ENCODE results near the gene MAN1C1.
A peak's percentile ranks its signal among the peaks of the same experiment; 100 is the strongest.

The MAN1C1 gene

DNA sequence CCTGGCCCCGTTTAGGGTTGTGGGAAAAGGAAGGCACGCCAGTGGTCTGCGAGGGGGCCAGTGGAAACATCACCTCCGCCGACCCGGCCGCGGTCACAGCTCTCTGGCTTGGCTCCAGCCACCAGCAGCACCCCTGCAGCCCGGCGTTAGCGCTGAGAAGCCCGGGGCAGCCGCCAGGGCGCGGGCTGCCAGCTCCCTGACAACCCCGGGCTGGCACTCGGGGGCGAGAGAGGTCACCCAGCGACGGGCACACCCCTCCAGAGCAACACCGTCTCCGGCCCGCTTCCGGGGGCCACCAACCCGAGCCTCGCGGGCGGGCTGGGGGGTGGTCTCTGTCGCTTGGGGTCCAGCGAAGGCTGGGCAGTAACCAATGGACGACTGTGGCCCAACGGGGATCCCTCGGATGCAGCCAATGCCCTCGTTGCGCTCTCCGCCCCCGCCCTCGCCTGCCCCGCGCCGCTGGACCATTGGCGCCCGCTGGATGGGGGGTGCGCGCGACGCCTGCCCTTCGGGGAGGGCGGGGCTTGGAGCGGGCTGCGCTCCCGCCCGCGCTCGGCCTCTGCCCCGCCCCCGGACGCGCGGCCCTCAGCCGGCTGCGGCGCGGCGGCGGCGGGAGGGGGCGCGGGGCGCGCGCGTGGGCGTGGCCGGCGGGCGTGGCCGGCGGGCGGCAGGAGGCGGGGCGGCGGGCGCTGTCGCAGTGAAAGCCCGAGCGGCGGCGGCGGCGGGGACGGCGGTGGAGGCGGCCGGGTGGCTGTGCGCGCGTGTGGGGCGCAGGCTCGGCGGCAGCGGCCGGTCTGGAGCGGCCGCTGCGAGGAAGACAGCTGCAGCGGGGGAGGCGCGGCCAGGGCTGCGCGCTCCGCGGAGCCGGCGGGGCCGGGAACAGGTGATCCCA is at the start of gene MAN1C1:
MAN1C1 (plus strand) TSS at position 697 of the 892 bp plus-strand sequence. CDS start 1,007 bp downstream, outside the sequence.
- DNase-seq (ENCODE audit: low spot score) = peak; percentile 91
- CTCF ChIA-PET = interaction anchor here (0.6 to 1.1 kb wide), 8 partner anchors 8 to 560 kb away, joined by 3 to 5 read pairs (median 4); no protein-coding TSS in a partner anchor
- TF ChIP-seq, protein P1, sequence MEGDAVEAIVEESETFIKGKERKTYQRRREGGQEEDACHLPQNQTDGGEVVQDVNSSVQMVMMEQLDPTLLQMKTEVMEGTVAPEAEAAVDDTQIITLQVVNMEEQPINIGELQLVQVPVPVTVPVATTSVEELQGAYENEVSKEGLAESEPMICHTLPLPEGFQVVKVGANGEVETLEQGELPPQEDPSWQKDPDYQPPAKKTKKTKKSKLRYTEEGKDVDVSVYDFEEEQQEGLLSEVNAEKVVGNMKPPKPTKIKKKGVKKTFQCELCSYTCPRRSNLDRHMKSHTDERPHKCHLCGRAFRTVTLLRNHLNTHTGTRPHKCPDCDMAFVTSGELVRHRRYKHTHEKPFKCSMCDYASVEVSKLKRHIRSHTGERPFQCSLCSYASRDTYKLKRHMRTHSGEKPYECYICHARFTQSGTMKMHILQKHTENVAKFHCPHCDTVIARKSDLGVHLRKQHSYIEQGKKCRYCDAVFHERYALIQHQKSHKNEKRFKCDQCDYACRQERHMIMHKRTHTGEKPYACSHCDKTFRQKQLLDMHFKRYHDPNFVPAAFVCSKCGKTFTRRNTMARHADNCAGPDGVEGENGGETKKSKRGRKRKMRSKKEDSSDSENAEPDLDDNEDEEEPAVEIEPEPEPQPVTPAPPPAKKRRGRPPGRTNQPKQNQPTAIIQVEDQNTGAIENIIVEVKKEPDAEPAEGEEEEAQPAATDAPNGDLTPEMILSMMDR (conservative IDR thresholded peaks at IDR 0.05; ENCODE audit: low read depth) = peak; percentile 27; the same call in 1 of the 2 replicates
- POLR2A ChIA-PET (ENCODE audit: low non-redundant PET) = interaction anchor here (0.7 kb wide), 1 partner anchor 71 kb away, joined by 3 read pairs; no protein-coding TSS in a partner anchor
- peak within 1 kb of the TSS; percentile 43 for H3K27ac ChIP-seq

DNA sequence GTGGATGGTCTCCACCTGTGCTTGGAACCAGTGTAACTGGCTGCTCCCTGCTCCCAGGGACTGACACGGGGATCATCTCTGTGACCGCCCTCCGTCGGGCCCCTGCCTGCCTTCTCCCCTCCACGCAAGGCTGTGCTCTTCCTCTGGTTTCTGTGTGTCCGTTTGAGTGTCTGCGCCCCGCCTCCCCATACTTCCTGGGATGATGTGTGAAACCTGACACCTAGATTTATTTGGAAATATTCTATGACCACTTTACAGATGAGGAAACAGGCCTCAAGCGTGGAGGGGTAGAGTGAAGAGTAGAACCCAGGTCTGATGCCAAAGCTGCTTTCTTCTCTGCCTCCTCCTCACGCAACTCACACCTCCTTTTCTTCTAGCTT is 48.9 kb upstream of the MAN1C1 start:
- POLR2A ChIA-PET (ENCODE audit: low non-redundant PET) = no interaction called here
- TF ChIP-seq, protein P1 (conservative IDR thresholded peaks at IDR 0.05; ENCODE audit: low read depth) = no peak
- CTCF ChIA-PET = interaction anchor here (0.6 to 1.4 kb wide), 4 partner anchors 10 to 144 kb away, joined by 3 to 7 read pairs (median 5); no protein-coding TSS in a partner anchor
- DNase-seq (ENCODE audit: low spot score) = no peak
- peak overlapping the region; percentile 95 for H3K27ac ChIP-seq

DNA sequence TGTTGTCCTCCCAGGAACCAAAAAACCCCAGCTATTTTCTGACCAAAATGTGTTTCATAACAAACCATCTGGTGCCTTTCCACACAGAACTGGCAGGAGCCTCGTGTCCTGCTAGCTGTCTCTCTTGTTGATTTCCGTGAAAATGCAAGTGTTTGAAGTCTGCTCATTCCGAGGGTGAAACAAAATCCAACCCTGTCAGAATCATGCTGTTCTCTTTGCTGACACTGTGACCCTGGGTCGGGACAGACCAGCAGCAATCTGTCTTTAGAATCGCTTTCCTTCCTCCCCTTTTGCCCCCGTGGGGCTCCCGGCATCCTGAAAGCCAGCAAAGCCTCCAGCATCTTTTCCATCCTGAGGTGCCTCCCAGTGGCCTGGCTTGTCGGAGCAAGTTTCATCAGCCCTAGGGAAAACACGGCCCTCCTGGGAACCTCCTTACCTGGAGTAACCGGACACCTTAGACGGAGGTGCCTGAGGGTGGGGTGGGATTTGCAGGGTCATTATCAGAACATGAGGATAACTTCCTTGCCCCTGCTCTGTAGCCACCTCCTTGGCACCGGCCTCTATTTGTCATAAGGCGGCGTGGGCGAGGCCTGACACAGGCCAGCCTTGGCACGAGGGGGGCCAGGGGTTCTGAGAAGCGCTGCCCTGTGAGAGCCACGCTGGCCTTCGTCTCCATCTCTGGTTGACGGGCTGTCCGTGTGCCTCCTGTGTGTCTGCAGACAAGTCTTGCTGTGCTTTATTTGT is 48.3 kb upstream of the MAN1C1 start:
- DNase-seq (ENCODE audit: low spot score) = peak; percentile 97
- POLR2A ChIA-PET (ENCODE audit: low non-redundant PET) = no interaction called here
- peak overlapping the region; percentile 95 for H3K27ac ChIP-seq
- CTCF ChIA-PET = interaction anchor here (0.6 to 1.4 kb wide), 3 partner anchors 11 to 472 kb away, joined by 3 to 7 read pairs (median 5); no protein-coding TSS in a partner anchor
- TF ChIP-seq, protein P1 (conservative IDR thresholded peaks at IDR 0.05; ENCODE audit: low read depth) = no peak; the same call in 1 of the 2 replicates

DNA sequence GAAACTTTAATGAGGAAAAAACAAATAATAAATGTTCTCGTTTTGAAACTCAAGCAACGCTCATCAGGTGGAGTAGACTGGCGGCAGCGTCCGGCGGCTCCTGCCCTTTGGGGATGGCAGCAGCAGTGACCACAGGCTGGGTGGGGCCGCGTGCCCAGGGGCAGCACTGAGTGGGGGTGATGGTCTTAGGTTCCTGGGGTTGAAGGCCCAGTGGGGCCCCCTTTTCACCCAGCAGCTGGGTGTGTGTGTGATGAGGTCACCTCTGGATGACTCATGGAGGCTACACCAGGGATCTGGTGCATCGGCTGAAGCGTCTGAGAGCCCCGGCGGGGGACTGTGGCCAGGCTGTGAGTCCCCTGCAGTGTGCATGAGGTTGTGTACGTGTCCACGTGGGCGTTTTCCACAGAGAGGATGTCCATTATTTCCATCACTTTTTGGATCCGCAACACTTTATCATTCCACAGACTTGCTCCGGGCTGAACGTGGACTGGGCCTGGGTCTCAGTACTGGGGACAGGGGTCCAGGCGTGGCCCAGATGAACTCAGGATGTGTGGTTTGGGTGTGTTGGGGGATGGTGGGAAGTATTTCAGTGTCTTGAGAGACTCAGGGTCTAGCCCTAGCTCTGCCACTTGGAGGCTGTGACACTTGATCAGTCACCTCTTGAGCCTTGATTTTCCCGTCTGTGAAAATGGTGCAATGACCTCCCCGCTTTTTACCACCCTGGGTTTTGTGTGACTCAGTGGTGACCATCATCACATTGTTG is 47.6 kb upstream of the MAN1C1 start:
- TF ChIP-seq, protein P1 (conservative IDR thresholded peaks at IDR 0.05; ENCODE audit: low read depth) = no peak
- ChIA-PET POLR2A (ENCODE audit: low non-redundant PET) (no interaction called here), CTCF (interaction anchor here (0.6 kb wide), 2 partner anchors 70 to 471 kb away, joined by 3 read pairs; no protein-coding TSS in a partner anchor)
- peak; percentile 90 for DNase-seq (ENCODE audit: low spot score)
- peak overlapping the region; percentile 95 for H3K27ac ChIP-seq

DNA sequence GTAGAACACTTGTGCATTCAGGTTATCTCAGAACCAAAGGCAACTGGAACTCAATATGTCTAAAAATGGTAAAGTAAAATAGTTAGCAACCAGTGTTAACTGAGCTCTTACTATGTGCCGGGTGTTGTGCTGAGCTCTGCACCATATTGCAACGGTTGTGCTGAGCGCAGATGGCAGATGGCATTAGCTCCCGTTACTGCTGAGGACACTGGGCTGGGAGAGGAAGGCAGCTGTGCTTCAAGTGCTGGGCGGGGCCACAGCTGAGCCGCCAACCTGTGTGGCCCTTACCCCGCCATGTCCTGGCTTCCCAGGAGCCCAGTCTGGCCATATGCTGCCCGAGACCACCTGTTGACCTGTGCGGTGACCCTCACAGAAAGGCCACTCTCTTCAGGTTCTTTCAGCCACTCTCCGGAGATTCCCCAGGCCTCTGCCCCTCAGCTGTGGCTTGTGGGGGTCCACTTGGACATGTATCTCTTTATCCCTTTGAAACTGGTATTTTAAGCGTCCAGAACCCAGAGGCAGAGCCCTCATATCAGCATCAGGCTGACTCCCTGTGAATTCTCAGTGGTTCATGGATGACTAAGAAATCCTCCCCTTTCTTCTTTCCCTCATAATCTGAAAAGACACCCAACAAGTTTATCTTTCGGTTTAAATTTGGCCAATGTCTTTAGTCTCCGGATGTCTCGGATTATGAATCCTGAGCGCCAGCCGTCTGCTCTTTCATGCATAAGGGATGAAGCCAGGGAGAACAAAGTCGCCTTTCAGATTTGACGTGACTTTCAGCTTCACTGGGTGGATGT is 46.8 kb upstream of the MAN1C1 start:
- CTCF ChIA-PET = interaction anchor here (0.6 kb wide), 1 partner anchor 71 kb away, joined by 3 read pairs; no protein-coding TSS in a partner anchor
- peak overlapping the region; percentile 95 for H3K27ac ChIP-seq
- POLR2A ChIA-PET (ENCODE audit: low non-redundant PET) = no interaction called here
- no peak for DNase-seq (ENCODE audit: low spot score)
- TF ChIP-seq, protein P1 (conservative IDR thresholded peaks at IDR 0.05; ENCODE audit: low read depth) = no peak

Data from RWPE1 (cell line).